Activated CD4-positive, alpha-beta T cell treated with anti-CD3 and anti-CD28 coated beads for 48 hours (primary cell): ENCODE measurements around the gene ENTPD8.

Experiments
- DNase-seq: peaks from one replicate; pipeline ENCODE4 v3.0.0-alpha.2; 2020

The ENTPD8 gene

GRCh38 chr9:137441289-137441934, at the start of gene ENTPD8:
ENTPD8 (minus strand) TSS chr9:137441357; CDS start chr9:137438285, 3,072 bp downstream.
- no peak for DNase-seq

DNA sequence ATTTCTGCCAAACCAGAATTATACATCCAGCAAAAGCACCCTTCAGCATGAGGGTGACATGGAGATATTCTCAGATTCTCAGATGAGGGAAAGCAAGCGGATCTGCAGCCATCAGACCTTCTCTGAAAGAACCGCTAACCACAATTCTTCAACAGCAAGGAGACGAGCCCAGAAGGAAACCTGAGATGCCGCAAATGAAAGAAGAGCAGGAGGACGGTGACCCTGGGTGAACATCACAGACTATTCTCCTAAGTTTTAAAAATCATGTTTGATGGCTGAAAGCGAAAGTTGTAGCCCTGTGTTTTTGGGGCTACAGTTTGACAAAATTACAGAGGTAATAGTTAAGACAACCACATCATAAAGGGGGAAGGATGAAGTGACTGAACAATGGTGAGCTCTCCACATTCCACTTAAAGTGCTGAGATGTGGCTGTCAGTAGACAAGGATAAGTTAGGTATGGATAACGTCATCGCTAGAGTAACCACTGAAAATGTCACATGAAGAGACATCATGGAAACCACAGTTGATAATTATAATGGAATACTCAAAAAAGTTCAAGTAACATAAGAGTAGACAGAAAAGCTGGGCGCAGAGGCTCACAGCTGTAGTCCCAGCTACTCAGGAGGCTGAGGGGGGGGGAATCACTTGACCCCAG, 49.5 kb upstream of the ENTPD8 start:
- no peak for DNase-seq

GRCh38 chr9:137488906-137489305, 47.7 kb upstream of the ENTPD8 start:
- DNase-seq: no peak

GRCh38 chr9:137488327-137488653, 47.1 kb upstream of the ENTPD8 start:
- DNase-seq: no peak

DNA sequence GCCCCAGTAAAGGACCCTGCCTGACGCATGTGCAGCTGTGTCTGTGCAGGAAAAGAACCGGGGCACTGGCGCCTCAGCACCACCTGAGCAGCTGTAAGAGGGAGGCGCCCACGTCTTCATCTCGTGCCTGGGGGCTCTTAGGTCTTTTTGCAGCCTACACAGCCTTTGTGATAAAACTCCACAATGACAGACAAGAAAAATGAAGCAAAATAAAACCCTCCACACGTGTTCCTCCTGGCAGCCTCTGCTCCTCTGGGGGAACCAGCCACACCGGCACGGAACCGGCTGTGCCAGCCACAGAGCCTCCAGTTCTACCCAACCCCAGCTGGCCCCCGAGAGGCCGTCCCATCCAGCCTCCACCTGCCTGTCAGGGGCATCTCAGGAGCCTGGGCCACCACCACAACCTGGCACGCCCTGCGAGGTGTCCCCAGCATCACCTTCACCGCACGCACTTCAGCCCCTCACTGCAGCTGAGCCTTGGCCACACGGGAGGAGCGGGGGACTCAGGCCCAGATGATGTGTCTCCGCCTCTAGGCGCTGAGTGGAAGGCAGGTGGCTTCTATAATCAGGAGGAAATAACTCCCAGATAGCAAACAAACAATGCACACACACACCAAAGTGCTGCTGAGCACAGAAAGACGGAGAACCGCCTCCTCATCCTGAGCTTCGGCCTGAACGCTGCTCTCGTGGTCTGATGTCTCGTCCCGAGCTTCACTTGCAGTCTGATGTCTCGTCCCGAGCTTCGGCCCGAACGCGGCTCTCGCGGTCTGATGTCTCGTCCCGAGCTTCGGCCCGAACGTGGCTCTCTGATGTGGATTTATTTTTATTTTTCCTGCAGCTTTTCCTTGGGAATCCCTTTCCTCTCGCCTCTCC, 46.5 kb upstream of the ENTPD8 start:
- no peak for DNase-seq

GRCh38 chr9:137486545-137487453, 45.6 kb upstream of the ENTPD8 start:
- no peak for DNase-seq

GRCh38 chr9:137486141-137486490, 45.0 kb upstream of the ENTPD8 start:
- no peak for DNase-seq

DNA sequence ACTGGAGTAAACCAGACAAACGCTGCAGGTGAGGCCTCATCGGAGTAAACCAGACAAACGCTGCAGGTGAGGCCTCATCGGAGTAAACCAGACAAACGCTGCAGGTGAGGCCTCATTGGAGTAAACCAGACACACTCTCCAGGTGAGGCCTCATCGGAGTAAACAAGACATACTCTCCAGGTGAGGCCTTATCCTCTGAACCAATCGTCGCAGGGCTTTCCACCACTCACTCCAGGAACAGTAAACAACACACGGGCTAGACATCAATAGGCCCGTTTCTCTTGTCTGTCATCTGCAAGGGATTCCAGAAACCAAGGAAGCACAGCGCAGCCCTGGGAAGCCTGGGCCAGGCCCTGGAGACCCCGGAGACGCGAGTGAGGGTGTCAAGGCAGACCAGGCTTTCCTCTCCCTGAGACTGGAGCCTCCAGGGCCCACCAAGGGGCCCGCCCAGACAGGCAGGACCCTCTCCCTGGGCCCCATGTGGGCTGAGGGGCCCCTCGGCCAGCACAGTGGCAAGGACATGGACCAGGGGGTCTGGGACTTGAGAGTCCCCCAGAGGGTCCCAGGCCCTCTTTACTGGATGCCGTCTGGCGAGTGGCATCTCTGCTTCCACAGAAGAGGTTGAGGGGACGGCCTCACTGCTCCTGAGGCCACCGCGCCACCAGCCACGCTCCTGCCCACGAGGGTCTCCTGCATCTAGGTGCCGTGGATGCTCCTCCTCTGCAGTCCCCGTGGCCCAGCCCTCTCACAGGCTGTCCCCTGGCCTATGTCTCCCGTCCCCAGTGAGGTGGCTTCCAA, 44.4 kb upstream of the ENTPD8 start:
- DNase-seq: no peak

- no peak for DNase-seq
Observed at GRCh38 chr9:137484551-137485315, 43.6 kb upstream of the ENTPD8 start.

- DNase-seq: no peak
Observed at GRCh38 chr9:137482094-137482781, 41.1 kb upstream of the ENTPD8 start.

DNA sequence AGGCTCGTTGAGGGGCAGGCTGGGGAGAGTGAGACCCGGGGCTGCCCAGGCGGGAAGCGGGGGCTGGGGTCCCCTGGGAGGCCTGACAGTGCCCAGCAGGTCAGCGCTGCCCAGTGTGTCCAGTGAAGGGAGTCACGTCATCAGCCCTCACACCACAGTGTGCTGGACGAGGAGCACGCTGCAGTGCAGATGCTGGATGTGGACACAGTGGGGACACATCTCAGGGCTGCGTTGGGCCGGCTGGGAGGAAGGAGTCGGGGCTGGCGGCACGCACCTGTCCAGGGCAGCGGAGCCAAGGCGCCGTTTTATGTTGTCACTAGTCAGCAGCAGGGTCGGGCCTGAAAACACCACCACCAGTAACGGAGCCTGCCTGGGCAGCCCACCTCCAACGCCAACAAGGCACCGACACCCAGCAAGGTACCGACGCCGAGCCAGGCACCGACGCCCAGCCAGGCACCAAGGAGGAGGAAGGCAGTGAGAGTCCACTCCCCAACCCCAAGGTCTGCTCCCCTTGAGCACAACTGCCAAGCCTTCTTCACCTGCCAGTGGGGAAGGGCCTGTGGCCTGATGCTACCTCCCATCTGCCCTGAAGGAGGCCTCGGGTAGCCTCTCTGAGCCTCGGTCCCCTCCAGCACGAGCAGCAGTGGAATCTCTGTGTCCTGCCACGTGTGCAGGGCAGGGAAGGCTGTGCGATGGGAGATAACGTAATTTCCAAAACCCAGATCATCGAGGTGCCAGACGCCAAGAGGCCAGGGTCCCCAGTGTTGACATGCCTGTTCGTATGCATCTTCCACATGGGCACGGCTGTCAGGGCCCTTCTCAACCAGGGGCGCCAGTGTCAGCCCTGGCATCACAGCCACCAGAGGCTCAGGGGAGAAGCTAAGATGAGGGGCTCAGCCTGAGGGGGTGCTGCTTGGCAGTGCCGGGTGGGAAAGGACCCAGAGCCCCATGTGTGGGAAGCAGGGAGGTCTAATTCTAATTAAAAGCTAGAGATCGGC, 39.8 kb upstream of the ENTPD8 start:
- DNase-seq: no peak

DNA sequence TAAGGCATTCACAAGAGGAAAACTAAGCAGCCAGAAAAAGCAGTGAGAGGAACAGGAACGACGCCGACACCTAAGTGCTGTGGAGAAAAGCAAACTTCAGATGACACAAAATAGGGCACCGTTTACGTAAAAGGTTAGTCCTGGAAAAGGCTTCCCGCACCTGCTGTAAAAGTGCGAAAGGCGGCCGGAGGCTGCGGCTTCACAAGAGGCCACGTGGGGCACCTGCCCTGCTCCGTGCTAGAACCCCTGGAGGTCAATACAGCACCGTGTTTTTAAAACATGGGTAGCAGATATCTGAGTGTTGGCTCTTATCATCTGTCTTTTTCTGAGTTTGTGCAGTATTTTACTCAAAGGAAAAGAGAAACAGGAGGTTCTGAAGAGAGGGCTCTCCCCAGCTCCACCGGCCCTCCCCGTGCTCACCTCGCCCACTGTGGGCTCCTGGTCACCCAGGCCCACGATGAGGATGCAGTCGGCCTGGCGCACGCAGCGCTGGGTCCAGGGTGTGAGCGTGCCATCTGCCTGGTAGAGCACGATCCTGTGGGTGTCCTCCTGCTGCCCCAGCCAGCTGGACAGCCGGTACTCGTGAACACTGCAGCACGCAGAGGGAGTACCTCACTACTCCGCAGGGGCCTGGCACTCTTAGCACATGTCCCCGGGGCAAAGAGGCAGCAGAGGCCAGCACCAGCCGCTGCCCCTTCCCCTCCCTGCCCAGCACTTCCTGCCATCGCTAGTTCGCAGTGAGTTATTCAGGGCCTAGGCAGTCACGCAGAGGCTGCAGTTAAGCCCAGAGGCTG, 38.9 kb upstream of the ENTPD8 start:
- no peak for DNase-seq

GRCh38 chr9:137478962-137479861, 38.1 kb upstream of the ENTPD8 start:
- no peak for DNase-seq

DNA sequence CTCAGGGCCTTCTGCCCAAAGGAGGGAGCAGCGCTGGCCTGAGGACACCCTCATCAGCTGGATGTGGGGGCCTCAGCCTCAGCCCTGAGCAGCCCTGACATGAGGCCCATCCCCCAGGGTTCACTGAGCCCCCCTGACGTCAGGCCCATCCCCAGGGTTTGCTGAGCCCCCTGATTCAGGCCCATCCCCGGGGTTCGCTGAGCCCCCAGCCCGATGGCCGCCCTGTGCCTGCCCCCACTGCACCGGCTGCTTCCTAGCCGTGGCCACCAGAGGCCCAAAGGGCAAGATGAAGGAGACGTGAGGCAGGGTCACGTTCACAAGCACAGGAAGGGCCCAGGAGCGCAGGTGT, 37.4 kb upstream of the ENTPD8 start:
- DNase-seq: no peak

- no peak for DNase-seq
Observed at GRCh38 chr9:137477778-137478612, 36.8 kb upstream of the ENTPD8 start.

DNA sequence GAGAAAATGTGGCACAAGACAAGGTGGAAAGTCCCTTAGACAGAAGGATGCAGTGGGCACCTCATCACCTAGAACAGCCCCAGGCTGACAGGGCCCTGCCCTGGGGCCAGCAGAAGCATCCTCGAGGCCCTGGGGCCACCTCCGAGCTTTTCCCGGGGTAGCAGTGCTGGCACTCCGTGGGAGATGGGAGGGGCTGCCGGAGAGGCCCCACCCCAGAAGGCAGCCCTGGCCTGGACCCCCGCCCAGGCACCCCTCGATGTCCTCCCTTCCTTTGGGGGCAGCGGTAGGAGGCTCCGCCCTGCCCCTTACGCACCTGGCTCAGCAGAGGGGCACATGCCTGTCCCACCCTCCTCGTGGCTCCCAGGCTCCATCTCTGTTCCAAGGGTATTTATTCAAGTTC, 35.7 kb upstream of the ENTPD8 start:
- DNase-seq: no peak

- no peak for DNase-seq
Observed at GRCh38 chr9:137475666-137476065, 34.5 kb upstream of the ENTPD8 start.
